A549 treated with AZD9567 at 1 μM for 4 hours (cell line): ENCODE results near the gene ZFYVE27. TPM values are rescaled to one million over a fixed set of nuclear protein-coding genes. Genes with fewer than 3 reads are reported as not detected.

Experiments
- total RNA-seq: library from RNA; stranded (reverse); fragments of 200-300 nt; extraction: Qiagen RNA extraction; gene quantifications from 5 replicates; pipeline ENCODE4 v1.2.3, GENCODE V29; 2022; ENCODE audit not compliant: insufficient read depth

The ZFYVE27 gene
- 14.1 to 27.4 TPM (median 24.7 TPM) in 5 replicates for total RNA-seq

GRCh38 chr10:97736902-97737769 is at the start of gene ZFYVE27:
ZFYVE27 (plus strand) TSS chr10:97737128; CDS start chr10:97738478, 1,350 bp downstream.

GRCh38 chr10:97713339-97713825 is 23.5 kb upstream of the ZFYVE27 start, which contains the start of gene MARVELD1:
MARVELD1 (plus strand) TSS chr10:97713730; CDS start chr10:97713877, 147 bp downstream.

GRCh38 chr10:97771913-97772823 is 35.2 kb downstream of the ZFYVE27 start, which contains the start of gene SFRP5:
SFRP5 (minus strand) TSS chr10:97771999; CDS start chr10:97771833, 166 bp downstream.

Other genes starting within 250 kb of the ZFYVE27 start
- gene MMS19, start 238.7 kb upstream of the ZFYVE27 start, total RNA-seq, result 46.3 to 54.9 TPM (median 49.5 TPM) in 5 replicates
- 19.0 to 20.1 TPM (median 19.9 TPM) in 5 replicates for gene UBTD1, start 238.2 kb upstream of the ZFYVE27 start, total RNA-seq
- 4.4 to 6.8 TPM (median 5.9 TPM) in 4 of 5 replicates, not detected in the other for gene ANKRD2, start 164.3 kb upstream of the ZFYVE27 start, total RNA-seq
- gene HOGA1, start 152.7 kb upstream of the ZFYVE27 start, total RNA-seq, result 1.6 to 2.2 TPM (median 1.9 TPM) in 5 replicates
- not detected in 5 replicates for gene C10orf62, start 147.4 kb upstream of the ZFYVE27 start, total RNA-seq
- gene MORN4, start 103.6 kb upstream of the ZFYVE27 start, total RNA-seq, result 3.3 to 7.4 TPM (median 6.7 TPM) in 5 replicates
- gene PI4K2A, start 96.5 kb upstream of the ZFYVE27 start, total RNA-seq, result 21.4 to 26.1 TPM (median 24.3 TPM) in 5 replicates
- 92.2 to 115 TPM (median 98.3 TPM) in 5 replicates for gene AVPI1, start 49.9 kb upstream of the ZFYVE27 start, total RNA-seq
- gene MARVELD1, start 23.4 kb upstream of the ZFYVE27 start, total RNA-seq, result 40.2 to 50.8 TPM (median 46.9 TPM) in 5 replicates
- 1.8 to 2.4 TPM (median 2.1 TPM) in 5 replicates for gene SFRP5, start 34.9 kb downstream of the ZFYVE27 start, total RNA-seq
- 2.7 to 3.2 TPM (median 3.0 TPM) in 5 replicates for gene GOLGA7B, start 112.7 kb downstream of the ZFYVE27 start, total RNA-seq